GM12878 (cell line): Measurements from ENCODE around the gene GSG1L.
A peak's percentile ranks its signal among the peaks of the same experiment; 100 is the strongest.

Source experiments
- CEBPB ChIP-seq, 2 experiments: fragments of 150-350 bp in 1 of 2; IDR thresholded peaks; 2 replicates each; pipeline ENCODE4 v1.6.1; 2012 to 2014; ENCODE audit warnings: low read depth in 2 of 2, low read length in 2 of 2, borderline replicate concordance in 1 of 2, inconsistent platforms in 1 of 2
- CREB1 ChIP-seq: IDR thresholded peaks from 2 replicates; pipeline ENCODE4 v1.6.1; 2012; ENCODE audit warnings: low read depth, mild to moderate bottlenecking, inconsistent platforms
- CTCF ChIP-seq, 3 experiments: IDR thresholded peaks in 2 of 3; conservative IDR thresholded peaks in 1 of 3; 2 replicates each; pipeline ENCODE4 v1.5.1; 2011; ENCODE audit warnings: low read depth in 3 of 3, low read length in 3 of 3, mild to moderate bottlenecking in 3 of 3, control low read depth in 2 of 3, moderate library complexity in 2 of 3, inconsistent platforms in 1 of 3, mixed read lengths in 1 of 3; ENCODE audit not compliant: control insufficient read depth in 2 of 3, insufficient read depth in 1 of 3; ENCODE audit errors: extremely low read depth in 1 of 3
- EGR1 ChIP-seq, 2 experiments: IDR thresholded peaks; 1 replicate in 1 of 2; 2 replicates in 1 of 2; pipeline ENCODE4 v1.6.1; 2011 to 2012; ENCODE audit warnings: low read depth in 2 of 2, low read length in 2 of 2, borderline replicate concordance in 1 of 2, mild to moderate bottlenecking in 1 of 2, moderate library complexity in 1 of 2
- EZH2 ChIP-seq: IDR thresholded peaks from 2 replicates; pipeline ENCODE4 v1.6.1; 2012; ENCODE audit warnings: low read depth, mild to moderate bottlenecking, control low read depth, inconsistent platforms, low read length, borderline replicate concordance; ENCODE audit not compliant: control insufficient read depth
- PBX3 ChIP-seq: IDR thresholded peaks from 2 replicates; pipeline ENCODE4 v1.6.1; 2011; ENCODE audit warnings: mild to moderate bottlenecking, low read depth, low read length, moderate library complexity; ENCODE audit not compliant: insufficient replicate concordance
- SPI1 ChIP-seq: IDR thresholded peaks from 2 replicates; pipeline ENCODE4 v1.6.1; 2011; ENCODE audit warnings: low read depth, mild to moderate bottlenecking, low read length, moderate library complexity, borderline replicate concordance; ENCODE audit not compliant: insufficient read depth
- YY1 ChIP-seq: IDR thresholded peaks from 2 replicates; pipeline ENCODE4 v1.6.1; 2011; ENCODE audit warnings: low read depth, mild to moderate bottlenecking, low read length
- ZSCAN29 ChIP-seq: fragments of 450-650 bp; IDR thresholded peaks from 2 replicates; pipeline ENCODE4 v1.6.1; 2017; ENCODE audit warnings: mild to moderate bottlenecking, moderate library complexity
- TF ChIP-seq, protein P1 (sequence below): IDR thresholded peaks from 2 replicates; pipeline ENCODE4 v1.6.1; 2011; ENCODE audit warnings: borderline replicate concordance, low read depth, mild to moderate bottlenecking, moderate library complexity, low read length; ENCODE audit not compliant: insufficient read depth, poor library complexity, severe bottlenecking
- TF ChIP-seq, protein P2 (sequence below): IDR thresholded peaks from 2 replicates; pipeline ENCODE4 v1.6.1; 2011; ENCODE audit warnings: low read depth, low read length, improper control_type of control experiment, borderline replicate concordance
- TF ChIP-seq, protein P3 (sequence below): IDR thresholded peaks from 2 replicates; pipeline ENCODE4 v1.6.1; 2012; ENCODE audit warnings: low read length, inconsistent platforms

GRCh38 chr16:28039493-28039892 is 24.0 kb downstream of the GSG1L start:
- TF ChIP-seq EZH2 (no peak), CREB1 (no peak), CEBPB (IDR thresholded peaks at IDR 0.05; ENCODE audit: borderline replicate concordance in 1 of 2, low read depth in 2 of 2, low read length in 2 of 2) (no peak), CTCF (IDR thresholded peaks at IDR 0.05 in 2 of 3, conservative IDR thresholded peaks at IDR 0.05 in 1 of 3; ENCODE audit: control insufficient read depth in 2 of 3, extremely low read depth in 1 of 3, insufficient read depth in 1 of 3, low read depth in 3 of 3, low read length in 3 of 3) (no peak), PBX3 (peak; percentile 33), SPI1 (no peak), ZSCAN29 (no peak), YY1 (no peak), EGR1 (IDR thresholded peaks at IDR 0.05; ENCODE audit: borderline replicate concordance in 1 of 2, low read depth in 2 of 2, low read length in 2 of 2) (no peak)
- TF ChIP-seq, protein P1, sequence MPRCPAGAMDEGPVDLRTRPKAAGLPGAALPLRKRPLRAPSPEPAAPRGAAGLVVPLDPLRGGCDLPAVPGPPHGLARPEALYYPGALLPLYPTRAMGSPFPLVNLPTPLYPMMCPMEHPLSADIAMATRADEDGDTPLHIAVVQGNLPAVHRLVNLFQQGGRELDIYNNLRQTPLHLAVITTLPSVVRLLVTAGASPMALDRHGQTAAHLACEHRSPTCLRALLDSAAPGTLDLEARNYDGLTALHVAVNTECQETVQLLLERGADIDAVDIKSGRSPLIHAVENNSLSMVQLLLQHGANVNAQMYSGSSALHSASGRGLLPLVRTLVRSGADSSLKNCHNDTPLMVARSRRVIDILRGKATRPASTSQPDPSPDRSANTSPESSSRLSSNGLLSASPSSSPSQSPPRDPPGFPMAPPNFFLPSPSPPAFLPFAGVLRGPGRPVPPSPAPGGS: peak; percentile 97
- TF ChIP-seq, protein P2, sequence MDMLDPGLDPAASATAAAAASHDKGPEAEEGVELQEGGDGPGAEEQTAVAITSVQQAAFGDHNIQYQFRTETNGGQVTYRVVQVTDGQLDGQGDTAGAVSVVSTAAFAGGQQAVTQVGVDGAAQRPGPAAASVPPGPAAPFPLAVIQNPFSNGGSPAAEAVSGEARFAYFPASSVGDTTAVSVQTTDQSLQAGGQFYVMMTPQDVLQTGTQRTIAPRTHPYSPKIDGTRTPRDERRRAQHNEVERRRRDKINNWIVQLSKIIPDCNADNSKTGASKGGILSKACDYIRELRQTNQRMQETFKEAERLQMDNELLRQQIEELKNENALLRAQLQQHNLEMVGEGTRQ: no peak
- TF ChIP-seq, protein P3, sequence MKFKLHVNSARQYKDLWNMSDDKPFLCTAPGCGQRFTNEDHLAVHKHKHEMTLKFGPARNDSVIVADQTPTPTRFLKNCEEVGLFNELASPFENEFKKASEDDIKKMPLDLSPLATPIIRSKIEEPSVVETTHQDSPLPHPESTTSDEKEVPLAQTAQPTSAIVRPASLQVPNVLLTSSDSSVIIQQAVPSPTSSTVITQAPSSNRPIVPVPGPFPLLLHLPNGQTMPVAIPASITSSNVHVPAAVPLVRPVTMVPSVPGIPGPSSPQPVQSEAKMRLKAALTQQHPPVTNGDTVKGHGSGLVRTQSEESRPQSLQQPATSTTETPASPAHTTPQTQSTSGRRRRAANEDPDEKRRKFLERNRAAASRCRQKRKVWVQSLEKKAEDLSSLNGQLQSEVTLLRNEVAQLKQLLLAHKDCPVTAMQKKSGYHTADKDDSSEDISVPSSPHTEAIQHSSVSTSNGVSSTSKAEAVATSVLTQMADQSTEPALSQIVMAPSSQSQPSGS: no peak
